Measurements from ENCODE around the gene SSTR5. TPM values are rescaled to one million over a fixed set of nuclear protein-coding genes. Genes with fewer than 3 reads are reported as not detected.

The SSTR5 gene
- total and polyA plus RNA-seq, 8 donors: 0.11 TPM; not detected in 7

- DNase-seq (no peak), ATAC-seq (no peak)
- H3K4me3 ChIP-seq: no peak overlapping the region
- TF ChIP-seq CTCF (IDR thresholded peaks at IDR 0.05): no peak
- H3K27me3 ChIP-seq: peaks cover 3 to 95% of the 10 kb centered on the region in 2 donors
- no peak overlapping the region for H3K27ac ChIP-seq
- no peaks in the 10 kb centered on the region for H3K9me3 ChIP-seq
- no peaks in the 10 kb centered on the region for H3K36me3 ChIP-seq
- H3K4me1 ChIP-seq: no peaks in the 10 kb centered on the region
- intact Hi-C loops (cut with DNase I): no loop called here
These were observed 5.5 kb downstream of the SSTR5 start for GRCh38 chr16:1077877-1078578.

- Histone ChIP-seq H3K4me1 (no peaks in the 10 kb centered on the region), H3K27ac (no peak overlapping the region), H3K36me3 (no peaks in the 10 kb centered on the region), H3K27me3 (peaks cover 0 to 95% of the 10 kb centered on the region in 2 donors), H3K9me3 (peaks cover 0 to under 1% of the 10 kb centered on the region in 2 donors), H3K4me3 (no peak overlapping the region)
- intact Hi-C loops (cut with DNase I): no loop called here
- ATAC-seq (peak; percentile 72), DNase-seq (peak in 1 of 4 donors; percentile 42)
- no peak for TF ChIP-seq CTCF (IDR thresholded peaks at IDR 0.05)
These were observed 6.1 kb downstream of the SSTR5 start for GRCh38 chr16:1078579-1079021.

- Histone ChIP-seq H3K36me3 (no peaks in the 10 kb centered on the region), H3K4me3 (no peak overlapping the region), H3K4me1 (no peaks in the 10 kb centered on the region), H3K27me3 (peaks cover 0 to 95% of the 10 kb centered on the region in 2 donors), H3K27ac (no peak overlapping the region), H3K9me3 (peaks cover 0 to 8% of the 10 kb centered on the region in 2 donors)
- DNase-seq: no peak
- no peak for ATAC-seq
- no peak for TF ChIP-seq CTCF (IDR thresholded peaks at IDR 0.05)
- intact Hi-C loops (cut with DNase I): no loop called here
These were observed 6.8 kb downstream of the SSTR5 start for GRCh38 chr16:1079341-1079740.

GRCh38 chr16:1079786-1080525, 7.4 kb downstream of the SSTR5 start:
- ATAC-seq: no peak
- DNase-seq: no peak
- peaks cover 0 to 14% of the 10 kb centered on the region in 2 donors for H3K9me3 ChIP-seq
- TF ChIP-seq CTCF (IDR thresholded peaks at IDR 0.05): no peak
- intact Hi-C loops (cut with DNase I): no loop called here
- no peak overlapping the region for H3K4me3 ChIP-seq
- H3K27me3 ChIP-seq: peaks cover 0 to 95% of the 10 kb centered on the region in 2 donors
- H3K27ac ChIP-seq: no peak overlapping the region
- H3K36me3 ChIP-seq: no peaks in the 10 kb centered on the region
- H3K4me1 ChIP-seq: no peaks in the 10 kb centered on the region
